HepG2 (cell line): ENCODE results near the gene CYP2W1. TPM values are rescaled to one million over a fixed set of nuclear protein-coding genes. Genes with fewer than 3 reads are reported as not detected.

Experiments
- FLYWCH1 ChIP-seq: sonication (generic); formaldehyde crosslinking; IDR thresholded peaks from 2 replicates; pipeline ENCODE4 v1.8.1; 2023; ENCODE audit warnings: mild to moderate bottlenecking, missing genetic modification reagents
- HDAC6 ChIP-seq: fragments of 200-600 bp; sonication (generic); IDR thresholded peaks from 2 replicates; pipeline ENCODE4 v1.7.0; 2017; ENCODE audit warnings: mild to moderate bottlenecking, antibody characterized with exemption, low read length, low read depth
- HMG20B ChIP-seq: conservative IDR thresholded peaks from 2 replicates; pipeline ENCODE4 v1.6.1; 2016; ENCODE audit warnings: missing genetic modification reagents, missing compliant biosample characterization
- ISL2 ChIP-seq: sonication (generic); formaldehyde crosslinking; IDR thresholded peaks from 2 replicates; pipeline ENCODE4 v1.5.0; 2020; ENCODE audit warnings: missing genetic modification reagents
- KAT8 ChIP-seq: IDR thresholded peaks from 2 replicates; pipeline ENCODE4 v1.6.1; 2016; ENCODE audit warnings: missing genetic modification reagents, missing compliant biosample characterization
- KDM2A ChIP-seq: sonication (generic); formaldehyde crosslinking; IDR thresholded peaks from 2 replicates; pipeline ENCODE4 v1.4.0; 2020; ENCODE audit warnings: low read depth, missing genetic modification reagents, borderline replicate concordance
- KLF6 ChIP-seq: IDR thresholded peaks from 2 replicates; pipeline ENCODE4 v1.8.0; 2016; ENCODE audit warnings: missing biosample characterization, missing genetic modification reagents
- KLF9 ChIP-seq: IDR thresholded peaks from 2 replicates; pipeline ENCODE4 v1.6.1; 2016; ENCODE audit warnings: low read depth
- MED8 ChIP-seq: sonication (generic); formaldehyde crosslinking; IDR thresholded peaks from 2 replicates; pipeline ENCODE4 v1.8.1; 2023; ENCODE audit warnings: mild to moderate bottlenecking, missing genetic modification reagents; ENCODE audit not compliant: insufficient replicate concordance
- MXD3 ChIP-seq: IDR thresholded peaks from 2 replicates; pipeline ENCODE4 v1.6.1; 2016; ENCODE audit warnings: mild to moderate bottlenecking, missing biosample characterization, missing genetic modification reagents
- PLRG1 ChIP-seq: fragments of 450-650 bp; conservative IDR thresholded peaks from 2 replicates; pipeline ENCODE4 v1.6.1; 2016
- POLR2A ChIP-seq, 2 experiments: IDR thresholded peaks; 2 replicates each; pipeline ENCODE4 v1.6.1; 2011; ENCODE audit warnings: low read depth in 2 of 2, low read length in 2 of 2, mild to moderate bottlenecking in 1 of 2, moderate library complexity in 1 of 2; ENCODE audit not compliant: insufficient read depth in 1 of 2
- PRDM4 ChIP-seq: sonication (generic); formaldehyde crosslinking; IDR thresholded peaks from 2 replicates; pipeline ENCODE4 v1.9.0; 2021; ENCODE audit warnings: missing genetic modification reagents, borderline replicate concordance
- RFX1 ChIP-seq: fragments of 450-650 bp; IDR thresholded peaks from 2 replicates; pipeline ENCODE4 v1.6.1; 2017
- SNAI1 ChIP-seq: sonication (generic); formaldehyde crosslinking; IDR thresholded peaks from 2 replicates; pipeline ENCODE4 v1.5.0; 2020; ENCODE audit warnings: mild to moderate bottlenecking, missing genetic modification reagents, borderline replicate concordance
- SOX5 ChIP-seq: IDR thresholded peaks from 2 replicates; pipeline ENCODE4 v1.6.1; 2016; ENCODE audit warnings: borderline replicate concordance
- ZBTB3 ChIP-seq: sonication (generic); formaldehyde crosslinking; IDR thresholded peaks from 2 replicates; pipeline ENCODE4 v1.4.0; 2020; ENCODE audit warnings: low read depth, mild to moderate bottlenecking, moderate library complexity, missing genetic modification reagents, borderline replicate concordance
- ZNF138 ChIP-seq: sonication (generic); formaldehyde crosslinking; IDR thresholded peaks from 2 replicates; pipeline ENCODE4 v1.5.0; 2020; ENCODE audit warnings: mild to moderate bottlenecking, low read depth, missing genetic modification reagents
- ZNF431 ChIP-seq: sonication (generic); formaldehyde crosslinking; IDR thresholded peaks from 2 replicates; pipeline ENCODE4 v1.9.0; 2022; ENCODE audit warnings: missing genetic modification reagents, low read depth, mild to moderate bottlenecking, borderline replicate concordance
- ZNF773 ChIP-seq: sonication (generic); formaldehyde crosslinking; IDR thresholded peaks from 2 replicates; pipeline ENCODE4 v1.4.0; 2020; ENCODE audit warnings: missing genetic modification reagents, borderline replicate concordance
- ZNF777 ChIP-seq: sonication (generic); formaldehyde crosslinking; IDR thresholded peaks from 2 replicates; pipeline ENCODE4 v1.4.0; 2020; ENCODE audit warnings: missing genetic modification reagents
- ZNF891 ChIP-seq: sonication (generic); formaldehyde crosslinking; IDR thresholded peaks from 2 replicates; pipeline ENCODE4 v1.5.0; 2020; ENCODE audit warnings: mild to moderate bottlenecking, missing genetic modification reagents
- polyA plus RNA-seq, 8 experiments: library from polyadenylated mRNA; depleted of rRNA in 3 of 8; stranded (reverse) in 7 of 8; unstranded in 1 of 8; fragments of >200 nt; fragmentation: Illumina TruSeq in 4 of 8; extraction: Trizol in 4 of 8; gene quantifications; 2 replicates each; pipeline versions ENCODE4 v1.2.1 to v1.2.3, GENCODE V29; 2011 to 2016; ENCODE audit warnings: low read depth in 4 of 8, missing spikeins in 1 of 8, mixed read lengths in 1 of 8; ENCODE audit not compliant: insufficient read depth in 1 of 8
- total RNA-seq, 5 experiments: library from RNA; depleted of rRNA; stranded (reverse); fragments of >200 nt; fragmentation: Illumina TruSeq; extraction: Trizol; gene quantifications; 2 replicates each; pipeline ENCODE4 v1.2.3, GENCODE V29; 2016; ENCODE audit warnings: low read depth in 1 of 5
- TF ChIP-seq, protein P1 (sequence below), 2 experiments: sonication (generic) in 1 of 2; formaldehyde crosslinking in 1 of 2; IDR thresholded peaks; 2 replicates each; pipeline versions ENCODE4 v1.6.1 to v1.9.0; 2014 to 2022; ENCODE audit warnings: antibody characterized with exemption in 1 of 2, borderline replicate concordance in 1 of 2, inconsistent platforms in 1 of 2, low read depth in 1 of 2, missing genetic modification reagents in 1 of 2

The CYP2W1 gene
- total and polyA plus RNA-seq, 2 of the 13 experiments (the other 11 are each of a cell fraction or from before 2014, with no cell fraction given): 19.5 to 31.7 TPM

GRCh38 chr7:960269-960871, 22.6 kb upstream of the CYP2W1 start (continued):
- TF ChIP-seq ZBTB3 (no peak), KAT8 (peak; percentile 54; the same call in 1 of the 2 replicates), ISL2 (no peak), PRDM4 (CRISPR knock-in tag) (no peak), FLYWCH1 (no peak), HMG20B (CRISPR knock-in tag) (no peak), ZNF773 (no peak), POLR2A (IDR thresholded peaks at IDR 0.05; ENCODE audit: insufficient read depth in 1 of 2, low read depth in 2 of 2, low read length in 2 of 2) (no peak), MXD3 (CRISPR knock-in tag) (0 out of 2 replicates have a peak, but pooled peaks have one; percentile 42), ZNF891 (CRISPR knock-in tag) (0 out of 2 replicates have a peak, but pooled peaks have one; percentile 30), SNAI1 (CRISPR knock-in tag) (no peak), KLF6 (CRISPR knock-in tag) (0 out of 2 replicates have a peak, but pooled peaks have one; percentile 35), ZNF777 (no peak), SOX5 (CRISPR knock-in tag) (peak; percentile 82), ZNF138 (CRISPR knock-in tag) (no peak), HDAC6 (no peak), ZNF431 (CRISPR knock-in tag) (peak; percentile 80; the same call in 1 of the 2 replicates), KLF9 (CRISPR knock-in tag) (no peak), PLRG1 (no peak), MED8 (CRISPR knock-in tag) (no peak), KDM2A (CRISPR knock-in tag) (peak; percentile 49; the same call in 1 of the 2 replicates), RFX1 (no peak)
- TF ChIP-seq, protein P1, sequence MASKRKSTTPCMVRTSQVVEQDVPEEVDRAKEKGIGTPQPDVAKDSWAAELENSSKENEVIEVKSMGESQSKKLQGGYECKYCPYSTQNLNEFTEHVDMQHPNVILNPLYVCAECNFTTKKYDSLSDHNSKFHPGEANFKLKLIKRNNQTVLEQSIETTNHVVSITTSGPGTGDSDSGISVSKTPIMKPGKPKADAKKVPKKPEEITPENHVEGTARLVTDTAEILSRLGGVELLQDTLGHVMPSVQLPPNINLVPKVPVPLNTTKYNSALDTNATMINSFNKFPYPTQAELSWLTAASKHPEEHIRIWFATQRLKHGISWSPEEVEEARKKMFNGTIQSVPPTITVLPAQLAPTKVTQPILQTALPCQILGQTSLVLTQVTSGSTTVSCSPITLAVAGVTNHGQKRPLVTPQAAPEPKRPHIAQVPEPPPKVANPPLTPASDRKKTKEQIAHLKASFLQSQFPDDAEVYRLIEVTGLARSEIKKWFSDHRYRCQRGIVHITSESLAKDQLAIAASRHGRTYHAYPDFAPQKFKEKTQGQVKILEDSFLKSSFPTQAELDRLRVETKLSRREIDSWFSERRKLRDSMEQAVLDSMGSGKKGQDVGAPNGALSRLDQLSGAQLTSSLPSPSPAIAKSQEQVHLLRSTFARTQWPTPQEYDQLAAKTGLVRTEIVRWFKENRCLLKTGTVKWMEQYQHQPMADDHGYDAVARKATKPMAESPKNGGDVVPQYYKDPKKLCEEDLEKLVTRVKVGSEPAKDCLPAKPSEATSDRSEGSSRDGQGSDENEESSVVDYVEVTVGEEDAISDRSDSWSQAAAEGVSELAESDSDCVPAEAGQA (IDR thresholded peaks at IDR 0.05; ENCODE audit: low read depth): no peak
- TF ChIP-seq, protein P1 (CRISPR knock-in tag; IDR thresholded peaks at IDR 0.05; ENCODE audit: borderline replicate concordance): no peak
